T-helper 1 cell treated with Interleukin-12 subunit alpha and Interleukin-12 subunit beta and Interleukin-4 antibody, amounts not matched to agents 30 ng/mL and 1 ng/mL, for 36 hours (primary cell): ENCODE measurements around the gene LRCH4. TPM values are rescaled to one million over a fixed set of nuclear protein-coding genes. Genes with fewer than 3 reads are reported as not detected.

ENCODE experiments used
- intact Hi-C: fragments of 100-400 bp; cut with micrococcal nuclease; formaldehyde crosslinking; loops from one replicate; pipeline ENCODE4 v1.15.1; 2024
- total RNA-seq: library from RNA; stranded (reverse); gene quantifications from 2 replicates; pipeline ENCODE4 v1.2.3, GENCODE V29; 2022

Gene LRCH4
- total RNA-seq, 1 donor from 2014 or later: 180 TPM

DNA sequence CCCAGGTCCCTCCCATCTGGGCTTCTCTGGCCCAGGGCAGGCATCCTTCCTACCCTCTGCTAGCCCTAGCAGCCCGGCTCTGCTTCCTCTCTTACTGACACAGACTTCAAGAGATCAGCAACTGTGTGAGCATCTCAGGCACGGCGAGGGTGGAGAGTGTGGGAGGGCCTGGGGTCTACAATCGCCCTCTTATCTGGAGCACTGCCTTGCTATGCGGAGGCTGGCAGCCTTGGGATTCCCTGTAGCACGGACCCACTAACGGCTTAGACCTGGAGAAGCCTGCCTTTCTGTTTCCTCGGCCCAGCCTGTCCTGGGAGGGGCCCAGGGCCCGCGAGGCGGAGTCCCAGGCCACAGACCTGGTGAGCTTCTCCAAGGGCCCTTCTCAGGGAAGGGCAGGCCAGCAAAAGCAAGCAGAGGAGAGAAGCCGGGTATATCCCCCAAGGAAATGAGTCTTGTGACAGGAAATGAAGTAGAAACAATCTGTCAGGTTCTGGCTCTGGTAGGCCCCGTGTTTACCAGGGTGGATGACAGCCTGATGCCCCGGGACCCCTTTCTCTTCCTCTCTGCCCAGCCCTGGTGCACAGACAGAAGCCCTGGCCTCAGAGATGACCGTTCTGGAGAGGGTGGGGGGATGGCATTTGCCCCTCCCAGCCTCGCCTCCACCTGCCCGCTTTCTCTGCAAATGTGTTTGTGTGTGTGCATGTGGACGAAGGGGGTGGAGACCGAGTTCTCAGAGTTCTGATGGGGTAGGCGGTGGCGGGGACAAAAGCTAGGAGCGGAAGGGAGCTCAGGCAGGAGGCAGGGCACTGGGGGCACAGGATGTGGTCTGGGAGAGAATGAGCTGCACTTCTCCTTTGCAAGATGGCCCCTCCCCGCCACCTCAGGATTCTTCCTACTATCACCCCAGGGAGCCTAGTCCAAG lies 2.5 kb downstream of the LRCH4 start:
- intact Hi-C loops: loop anchor here (1.0 to 10.0 kb wide), 2 partner anchors 13 to 309 kb away; no protein-coding TSS in a partner anchor

DNA sequence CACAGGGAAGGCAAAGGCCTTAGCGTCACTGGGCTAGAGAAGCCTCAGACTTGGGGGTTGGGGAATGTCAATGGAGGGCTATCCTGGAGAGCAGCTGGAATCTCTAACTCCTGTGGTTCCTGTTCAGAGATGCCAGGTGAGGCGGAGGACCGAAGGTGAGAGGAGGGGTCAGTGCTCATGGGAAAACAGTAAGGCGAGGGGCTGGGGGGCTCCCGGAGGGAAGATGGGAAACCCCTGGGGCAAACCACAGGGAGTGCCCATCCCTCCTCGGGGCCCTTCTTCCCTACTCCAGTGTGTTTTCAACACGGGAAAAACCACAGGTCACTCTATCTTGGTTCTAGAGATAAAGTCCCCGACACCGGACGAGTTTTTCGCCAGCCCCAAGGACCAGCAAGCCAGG lies 3.3 kb downstream of the LRCH4 start:
- intact Hi-C loops: loop anchor here (1.0 to 10.0 kb wide), 2 partner anchors 12 to 308 kb away; no protein-coding TSS in a partner anchor

DNA sequence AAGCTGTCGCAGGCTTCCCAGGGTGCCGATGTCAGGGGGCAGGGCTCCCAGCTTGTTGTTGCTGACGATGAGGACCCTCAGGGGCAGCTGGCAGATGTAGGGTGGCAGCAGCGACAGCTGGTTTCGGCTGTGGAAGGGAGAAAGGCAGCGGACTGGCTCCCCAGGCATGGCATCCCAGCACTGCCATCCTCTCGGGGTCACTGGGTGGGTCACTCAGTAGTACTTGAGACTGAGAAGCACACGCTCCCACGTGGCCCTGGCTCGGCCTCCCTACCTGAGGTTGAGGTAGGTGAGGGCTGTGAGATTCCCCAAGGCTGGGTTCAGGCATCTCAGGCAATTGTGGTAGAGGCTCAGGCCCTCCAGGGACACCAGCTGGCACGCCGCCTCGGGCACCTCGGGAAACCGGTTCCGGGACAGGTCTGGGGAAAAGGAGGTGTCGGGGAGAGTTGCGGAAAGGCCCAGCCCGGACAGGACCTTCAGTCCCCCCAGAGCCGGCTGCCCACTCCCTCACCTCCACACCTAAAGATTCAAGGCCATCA lies 3.8 kb downstream of the LRCH4 start:
- intact Hi-C loops: loop anchor here (10.0 kb wide), 1 partner anchor 307 kb away; no protein-coding TSS in a partner anchor

GRCh38 chr7:100580466-100581283 lies 5.3 kb downstream of the LRCH4 start:
- intact Hi-C loops: loop anchor here (10.0 kb wide), 1 partner anchor 306 kb away; no protein-coding TSS in a partner anchor

DNA sequence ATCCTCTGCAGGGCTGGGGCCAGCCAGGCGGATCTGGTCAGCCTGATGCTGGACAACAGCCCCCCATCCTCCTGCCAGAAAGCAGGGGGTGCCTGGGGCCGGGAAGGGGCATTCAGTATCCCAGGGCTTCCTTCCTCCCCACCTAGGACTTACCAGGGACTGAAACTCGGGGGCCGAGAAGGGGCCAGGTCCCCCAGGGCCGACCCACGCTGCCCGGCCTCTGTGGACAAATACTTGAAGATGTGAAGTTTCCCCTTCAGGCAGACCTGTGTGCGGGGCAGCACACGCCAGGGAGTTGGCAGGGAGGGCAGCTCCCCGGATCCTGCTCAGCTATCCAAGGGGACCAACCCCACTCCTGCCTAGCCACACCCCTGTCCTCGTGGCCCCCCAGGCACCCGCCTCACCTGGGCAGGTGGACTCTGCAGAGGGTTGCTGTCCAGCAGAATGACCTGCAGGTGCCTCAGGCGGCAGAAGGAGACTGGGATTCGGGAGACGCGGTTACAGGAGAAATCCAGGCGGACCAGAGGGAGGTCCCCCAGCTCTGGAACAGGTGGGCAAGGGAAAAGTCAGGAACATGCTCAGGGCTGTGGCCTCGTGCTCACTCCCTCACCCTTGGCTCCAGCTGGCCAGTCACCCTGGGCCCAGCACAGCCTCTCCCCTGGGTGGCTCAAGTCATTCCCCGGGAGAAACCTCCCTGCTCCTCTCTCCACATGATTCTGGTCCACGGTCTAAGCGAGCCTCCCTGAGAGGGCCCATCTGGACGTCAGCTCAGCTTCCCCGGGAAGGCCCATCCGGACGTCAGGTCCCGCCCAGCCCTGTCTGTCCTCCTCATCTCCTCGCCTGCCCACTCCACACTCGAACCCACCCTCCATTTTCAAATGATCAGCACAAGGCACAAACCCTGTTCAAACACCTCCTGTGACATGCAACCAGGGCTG lies 7.4 kb downstream of the LRCH4 start:
- intact Hi-C loops: no loop called here

- intact Hi-C loops: no loop called here
Observed at GRCh38 chr7:100577507-100577906, 8.4 kb downstream of the LRCH4 start.

DNA sequence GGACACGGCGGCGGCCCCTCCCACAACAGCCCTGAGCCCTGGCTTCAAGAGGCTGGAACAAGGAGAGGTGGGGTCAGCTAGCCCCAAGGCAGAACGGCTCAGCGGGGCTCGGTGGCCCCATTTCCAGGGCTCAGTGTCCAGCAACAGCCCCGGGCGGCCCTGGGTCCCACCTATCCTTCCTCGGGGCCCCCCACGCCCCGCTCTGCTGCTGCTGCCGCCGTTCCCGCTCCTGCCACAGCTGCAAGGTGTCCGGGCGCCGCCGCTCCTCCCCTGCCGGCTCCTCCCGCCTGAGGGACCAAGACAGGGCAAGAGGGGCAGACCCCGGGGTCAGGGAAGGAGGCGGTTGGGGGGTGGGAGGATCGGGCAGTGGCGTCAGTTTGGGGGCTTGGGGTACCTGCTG lies 8.8 kb downstream of the LRCH4 start:
- intact Hi-C loops: no loop called here

- intact Hi-C loops: no loop called here
Observed at GRCh38 chr7:100576384-100576993, 9.4 kb downstream of the LRCH4 start.

DNA sequence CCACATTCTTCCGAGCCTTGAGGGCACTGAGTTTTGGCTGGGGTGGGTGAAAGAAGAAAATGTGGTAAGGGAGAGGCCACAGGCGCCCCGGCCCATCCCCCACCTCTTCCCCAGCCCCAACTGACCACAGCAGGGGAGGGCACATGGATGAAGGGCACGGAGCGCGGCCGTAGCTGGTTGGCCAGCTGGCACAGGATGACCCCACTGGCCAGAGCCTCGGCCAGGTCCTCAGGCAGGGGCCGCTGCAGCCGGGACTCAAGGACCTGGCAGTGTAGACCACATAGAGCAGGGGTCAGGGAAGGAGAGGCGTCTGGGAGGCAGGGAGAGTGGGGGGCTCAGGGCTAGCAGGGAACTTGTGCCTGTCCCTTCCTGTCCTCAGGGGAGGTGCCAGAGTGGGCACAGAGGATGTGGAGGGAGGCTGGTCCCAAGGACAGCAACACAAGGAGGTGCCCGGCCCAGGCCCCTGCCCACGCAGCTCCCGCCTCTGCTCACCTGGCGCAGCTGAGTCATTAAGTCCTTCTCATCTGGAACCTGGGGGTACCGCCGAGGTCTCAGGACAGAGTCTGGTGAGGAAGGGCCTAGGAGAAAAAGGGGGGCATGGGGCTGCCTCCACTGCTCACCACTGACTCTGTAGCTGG lies 10.1 kb downstream of the LRCH4 start:
- intact Hi-C loops: no loop called here

GRCh38 chr7:100575206-100575631 lies 10.7 kb downstream of the LRCH4 start:
- intact Hi-C loops: no loop called here

DNA sequence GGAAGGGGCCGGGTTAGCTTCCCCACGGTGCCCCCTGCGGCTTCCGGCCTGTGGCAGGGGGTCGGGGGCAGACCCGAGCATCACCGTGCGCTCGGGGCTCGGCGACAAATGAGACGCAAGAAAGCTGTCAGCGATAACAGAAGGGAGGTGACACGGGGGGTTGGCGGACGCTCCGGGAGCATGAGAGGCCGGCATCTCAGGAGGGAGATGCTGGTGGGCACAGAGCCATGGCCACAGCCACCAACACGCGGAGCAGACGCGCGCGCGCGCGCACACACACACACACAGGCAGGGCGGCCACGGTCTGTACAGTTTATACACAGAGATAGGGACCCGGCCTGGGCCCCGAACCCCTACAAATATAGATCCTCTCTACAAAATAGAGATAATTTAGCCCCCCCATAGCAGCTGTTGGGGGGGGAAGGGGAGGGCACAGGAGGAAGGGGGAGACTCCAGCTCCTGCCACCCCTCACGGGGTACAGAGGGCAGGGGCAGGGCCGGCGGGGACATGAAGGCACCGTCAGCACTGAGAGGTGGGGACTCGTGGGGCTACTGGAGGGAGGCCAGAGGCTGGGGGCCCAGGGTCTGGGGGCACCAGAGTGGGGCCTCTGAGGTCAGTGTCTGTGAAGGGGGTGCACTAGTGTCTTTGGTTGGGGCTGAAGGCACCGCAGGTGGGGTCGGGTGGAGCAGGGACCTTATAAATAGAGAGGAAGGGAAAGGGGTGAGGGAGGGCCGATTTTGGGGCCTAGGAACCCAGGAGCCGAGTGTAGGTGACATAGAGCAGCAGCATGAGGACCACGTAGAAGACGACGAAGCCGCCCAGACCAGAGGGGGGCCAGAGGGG lies 11.3 kb downstream of the LRCH4 start:
- intact Hi-C loops: no loop called here

GRCh38 chr7:100573691-100574361 lies 12.1 kb downstream of the LRCH4 start, which contains the start of gene SAP25:
TSS of gene SAP25 (minus strand) at chr7:100573900. CDS start at chr7:100573742, 158 bp downstream.
- intact Hi-C loops: no loop called here

GRCh38 chr7:100572949-100573675 lies 12.8 kb downstream of the LRCH4 start:
- intact Hi-C loops: no loop called here

GRCh38 chr7:100572281-100572948 lies 13.5 kb downstream of the LRCH4 start:
- intact Hi-C loops: no loop called here

- intact Hi-C loops: no loop called here
Observed at GRCh38 chr7:100571829-100572116, 14.2 kb downstream of the LRCH4 start.

DNA sequence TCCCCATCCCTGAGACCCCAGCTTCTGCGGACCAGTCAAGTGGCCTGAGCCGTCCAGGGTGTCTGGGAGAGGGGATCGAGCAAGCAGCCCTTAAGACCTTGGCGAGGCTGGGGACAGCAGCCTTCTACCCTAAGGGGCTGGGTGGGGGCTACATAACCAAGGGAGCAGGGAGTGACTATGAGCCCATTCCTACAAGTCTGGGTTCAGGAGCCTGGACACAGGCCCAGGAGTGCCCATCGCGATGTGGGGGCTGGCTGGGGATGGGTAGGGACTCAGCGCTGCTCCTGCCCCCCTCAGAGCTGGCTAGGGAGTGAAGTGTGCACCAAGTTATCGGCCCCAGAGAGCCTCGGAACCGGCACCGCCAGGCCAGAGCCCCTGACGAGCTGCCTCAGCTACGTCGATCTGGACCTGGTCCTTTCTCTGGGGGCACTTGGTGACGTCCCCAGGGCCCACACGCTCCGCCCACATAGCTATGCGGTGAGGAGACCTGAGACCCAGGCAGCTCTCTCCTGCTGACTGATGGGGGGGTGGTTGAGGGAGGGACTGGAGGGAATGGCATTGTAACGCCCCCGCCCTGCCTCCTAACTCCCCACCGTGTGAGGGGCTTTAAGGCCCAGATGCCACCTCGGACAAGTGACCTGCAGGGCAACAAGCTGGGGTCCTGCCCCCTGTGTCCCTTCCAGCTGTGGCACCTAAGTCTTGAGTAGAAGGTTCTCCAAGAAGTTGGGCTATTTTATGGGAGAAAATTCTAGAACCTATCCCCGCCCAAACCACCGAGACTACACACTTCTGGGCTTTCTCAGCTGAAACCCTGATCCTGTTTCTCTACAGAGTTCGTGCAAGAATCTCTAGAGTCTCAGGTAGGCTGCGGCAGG lies 14.7 kb downstream of the LRCH4 start:
- intact Hi-C loops: loop anchor here (1.0 kb wide), 1 partner anchor 12 kb away; no protein-coding TSS in a partner anchor
